Stomach (tissue), 4 donors: ENCODE data around the gene FIZ1.

Experiments
- POLR2A ChIP-seq, 4 donors: fragments of 450-650 bp; IDR thresholded peaks; one replicate each; pipeline ENCODE4 v1.6.1; 2016; ENCODE audit warnings: antibody characterized with exemption in 4 of 4, control low read depth in 2 of 4, mild to moderate bottlenecking in 1 of 4, moderate library complexity in 1 of 4
- TF ChIP-seq, protein P1 (sequence below), 7 experiments: fragments of 450-650 bp in 4 of 7; fragments of 200-600 bp in 3 of 7; sonication (generic) in 3 of 7; IDR thresholded peaks; one replicate each; pipeline ENCODE4 v1.5.1; 2016 to 2019; ENCODE audit warnings: antibody characterized with exemption in 7 of 7, control low read depth in 2 of 7, mild to moderate bottlenecking in 1 of 7

DNA sequence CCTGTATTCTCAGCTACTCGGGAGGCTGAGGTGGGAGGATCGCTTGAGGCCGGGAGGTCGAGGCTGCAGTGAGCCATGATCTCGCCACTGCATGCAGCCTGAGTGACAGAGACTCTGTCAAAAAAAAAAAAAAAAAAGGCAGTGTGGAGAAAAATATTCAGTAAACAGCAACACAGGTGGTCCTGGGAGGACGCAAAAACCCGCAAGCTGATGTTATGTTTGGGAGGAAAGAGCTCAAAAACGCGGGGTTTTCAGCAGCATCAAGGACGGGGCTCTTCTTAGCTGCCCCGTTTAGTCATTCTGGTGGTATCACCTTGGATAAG, 25.6 kb upstream of the FIZ1 start:
- TF ChIP-seq, protein P1, sequence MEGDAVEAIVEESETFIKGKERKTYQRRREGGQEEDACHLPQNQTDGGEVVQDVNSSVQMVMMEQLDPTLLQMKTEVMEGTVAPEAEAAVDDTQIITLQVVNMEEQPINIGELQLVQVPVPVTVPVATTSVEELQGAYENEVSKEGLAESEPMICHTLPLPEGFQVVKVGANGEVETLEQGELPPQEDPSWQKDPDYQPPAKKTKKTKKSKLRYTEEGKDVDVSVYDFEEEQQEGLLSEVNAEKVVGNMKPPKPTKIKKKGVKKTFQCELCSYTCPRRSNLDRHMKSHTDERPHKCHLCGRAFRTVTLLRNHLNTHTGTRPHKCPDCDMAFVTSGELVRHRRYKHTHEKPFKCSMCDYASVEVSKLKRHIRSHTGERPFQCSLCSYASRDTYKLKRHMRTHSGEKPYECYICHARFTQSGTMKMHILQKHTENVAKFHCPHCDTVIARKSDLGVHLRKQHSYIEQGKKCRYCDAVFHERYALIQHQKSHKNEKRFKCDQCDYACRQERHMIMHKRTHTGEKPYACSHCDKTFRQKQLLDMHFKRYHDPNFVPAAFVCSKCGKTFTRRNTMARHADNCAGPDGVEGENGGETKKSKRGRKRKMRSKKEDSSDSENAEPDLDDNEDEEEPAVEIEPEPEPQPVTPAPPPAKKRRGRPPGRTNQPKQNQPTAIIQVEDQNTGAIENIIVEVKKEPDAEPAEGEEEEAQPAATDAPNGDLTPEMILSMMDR (IDR thresholded peaks at IDR 0.05) = no peak
- TF ChIP-seq POLR2A (IDR thresholded peaks at IDR 0.05) = no peak
